Fibroblast of skin of right biceps (primary cell): Measurements from ENCODE around the gene CCDC187.
A peak's percentile ranks its signal among the peaks of the same experiment; 100 is the strongest.
"Not testable (repeated sequence)": the region's sequence is repeated elsewhere in the genome, so short reads cannot be mapped to it uniquely, and the experiment has no call there.

ENCODE experiments used
- DNase-seq: peaks from one replicate; pipeline ENCODE4 v3.0.0-alpha.2; 2013

CCDC187 gene

GRCh38 chr9:136283291-136284235 lies 20.3 kb downstream of the CCDC187 start:
- DNase-seq: peak; percentile 51

DNA sequence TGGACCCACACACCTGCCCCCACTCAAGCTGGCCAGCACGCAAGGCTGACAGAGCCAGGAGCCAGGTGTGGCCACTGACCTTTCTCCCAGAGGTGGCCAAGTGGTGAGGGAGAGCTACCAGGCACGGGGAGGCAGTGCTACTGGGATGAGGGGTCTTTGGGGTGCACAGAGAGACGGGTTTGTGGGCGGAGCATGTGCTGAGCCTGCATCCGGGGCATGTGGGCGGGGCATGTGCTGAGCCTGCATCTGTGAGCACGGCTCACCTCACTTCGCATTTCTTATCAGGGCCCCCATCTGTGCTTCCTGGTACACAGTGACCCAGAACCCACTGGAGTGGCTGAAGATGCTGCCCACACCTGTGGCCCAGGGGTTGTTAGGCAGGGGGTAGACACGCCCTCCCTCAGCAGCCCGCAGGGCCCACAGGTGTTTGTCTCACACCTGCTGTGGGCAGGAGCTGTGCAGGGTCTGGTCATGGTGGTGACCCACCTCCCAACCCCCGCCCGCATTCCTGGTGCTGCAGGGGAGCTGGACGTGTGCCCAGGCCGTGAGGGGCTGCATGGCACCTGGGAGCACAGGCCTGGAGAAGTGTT lies 21.5 kb downstream of the CCDC187 start:
- no peak for DNase-seq

DNA sequence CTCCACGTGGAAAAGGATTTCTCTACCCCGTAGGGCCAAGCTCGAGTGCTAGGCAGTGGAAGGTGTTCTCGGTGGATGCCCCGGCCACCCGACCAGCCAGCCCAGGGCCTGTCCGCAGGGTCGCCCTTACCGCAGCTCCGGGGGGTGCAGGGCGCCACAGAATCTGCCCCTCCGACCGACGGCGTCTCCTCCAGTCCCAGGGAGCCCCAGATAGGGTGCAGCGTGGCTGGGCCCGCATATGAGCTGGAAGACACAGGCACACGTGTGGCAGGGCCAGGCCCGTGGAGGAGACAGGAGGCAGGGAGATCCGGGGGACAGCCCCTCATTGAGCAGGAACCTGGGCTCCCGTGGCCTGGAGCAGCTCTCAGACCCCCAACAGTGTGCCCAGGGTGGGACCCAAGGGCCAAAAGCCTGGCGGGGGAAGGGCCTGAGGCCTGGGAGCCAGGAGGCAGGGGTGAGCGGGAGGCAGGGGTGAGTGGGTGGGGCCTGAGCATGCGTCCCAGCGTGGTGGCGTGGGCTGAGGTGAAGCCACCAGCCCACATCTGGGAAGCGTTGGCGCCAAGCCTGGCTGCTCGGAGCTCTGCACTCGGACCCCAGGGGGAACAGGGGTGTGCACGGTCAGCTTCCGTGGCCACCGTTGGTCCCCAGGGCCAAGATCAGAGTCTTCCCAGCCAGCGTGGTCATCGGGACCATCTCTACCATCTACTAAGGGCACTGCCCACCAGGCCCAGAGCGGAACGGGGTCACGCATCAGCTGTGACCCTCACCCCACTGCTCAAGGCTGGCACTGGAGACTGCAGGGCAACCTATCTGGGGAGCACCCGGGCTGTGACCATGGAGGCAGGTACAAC lies 22.2 kb downstream of the CCDC187 start:
- no peak for DNase-seq

GRCh38 chr9:136280535-136281315 lies 23.2 kb downstream of the CCDC187 start:
- DNase-seq: no peak

- no peak for DNase-seq
These were observed 24.4 kb downstream of the CCDC187 start for GRCh38 chr9:136279471-136279870.

- DNase-seq: no peak
These were observed 25.0 kb downstream of the CCDC187 start for GRCh38 chr9:136278894-136279293.

GRCh38 chr9:136278221-136278620 lies 25.7 kb downstream of the CCDC187 start:
- DNase-seq: no peak

DNA sequence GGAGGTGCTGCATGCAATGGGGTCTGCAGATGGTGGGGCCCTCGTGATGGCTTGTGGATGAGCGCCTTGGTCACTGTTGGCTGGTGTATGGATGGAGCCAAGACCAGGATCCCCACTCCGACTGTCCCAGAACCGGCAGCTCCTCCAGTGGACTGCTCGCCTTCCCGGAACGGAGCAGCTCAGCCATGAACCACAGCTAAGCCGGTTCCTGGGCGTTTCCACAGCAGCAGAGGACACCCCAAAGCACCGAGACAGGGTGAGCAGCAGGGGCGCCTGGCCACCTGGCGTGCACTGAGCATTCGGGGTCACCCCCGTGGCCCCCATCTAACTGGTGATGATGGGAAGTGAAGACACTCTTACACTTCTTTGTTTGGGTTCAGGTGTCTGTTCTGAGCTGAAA lies 26.1 kb downstream of the CCDC187 start:
- no peak for DNase-seq

DNA sequence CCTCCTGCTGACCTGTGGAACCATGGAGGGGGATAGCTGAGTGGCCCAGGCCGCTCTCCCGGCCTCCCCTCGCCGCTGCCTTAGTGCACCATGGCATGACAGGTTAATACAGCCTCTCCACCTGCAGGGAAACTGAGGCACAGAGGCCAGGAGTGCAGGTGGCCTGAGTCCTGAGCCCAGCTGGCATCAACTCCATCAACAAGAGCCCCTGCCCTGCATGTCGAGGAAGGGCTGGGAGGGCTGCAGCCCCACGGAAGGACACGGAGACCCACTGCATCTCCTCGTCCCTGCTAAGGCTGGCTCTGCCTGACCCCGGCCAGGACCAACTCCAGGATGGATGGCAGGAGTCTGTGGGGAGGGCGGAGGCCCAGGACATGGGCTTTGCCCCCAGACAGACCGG lies 27.2 kb downstream of the CCDC187 start:
- no peak for DNase-seq

DNA sequence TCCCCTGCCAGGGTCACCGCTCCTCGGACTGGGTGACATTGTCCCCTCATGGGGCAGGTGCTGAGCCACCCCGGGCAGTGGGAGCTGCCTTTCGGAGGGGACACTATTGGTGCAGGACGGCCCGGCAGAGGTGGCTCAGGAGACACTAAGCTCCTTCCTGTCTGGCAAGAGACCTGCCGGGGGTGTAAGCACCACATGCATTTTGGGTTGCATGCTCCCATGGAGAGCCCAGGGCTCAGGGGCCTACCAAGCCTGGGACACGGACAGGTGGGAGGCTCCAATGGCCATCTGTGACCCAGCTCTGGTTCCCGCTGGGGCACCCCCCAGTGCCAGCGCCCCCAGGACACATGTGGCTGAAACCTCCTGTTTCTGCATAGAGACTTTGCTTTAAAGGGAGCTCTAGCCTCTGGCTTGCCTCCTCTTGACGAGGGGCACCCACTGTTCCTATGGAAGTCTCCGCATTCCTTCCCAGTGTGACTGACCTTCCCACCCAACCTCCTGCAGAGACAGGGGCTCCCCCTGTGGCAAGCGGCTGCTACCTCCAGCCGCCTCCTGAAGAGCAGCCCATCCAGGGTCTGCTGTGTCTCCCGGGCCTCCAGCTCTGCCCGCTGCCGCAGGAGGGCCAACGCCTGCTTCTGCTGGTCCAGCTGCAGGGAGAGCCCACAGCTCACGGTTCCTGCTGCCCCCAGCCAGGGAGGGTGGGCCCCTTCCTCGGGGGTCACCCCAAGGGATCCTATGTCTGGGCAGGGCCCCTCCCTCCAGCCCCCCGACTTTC lies 28.1 kb downstream of the CCDC187 start:
- DNase-seq: no peak

- DNase-seq: no peak
These were observed 28.9 kb downstream of the CCDC187 start for GRCh38 chr9:136274786-136275654.

GRCh38 chr9:136273921-136274785 lies 29.7 kb downstream of the CCDC187 start:
- DNase-seq: no peak

DNA sequence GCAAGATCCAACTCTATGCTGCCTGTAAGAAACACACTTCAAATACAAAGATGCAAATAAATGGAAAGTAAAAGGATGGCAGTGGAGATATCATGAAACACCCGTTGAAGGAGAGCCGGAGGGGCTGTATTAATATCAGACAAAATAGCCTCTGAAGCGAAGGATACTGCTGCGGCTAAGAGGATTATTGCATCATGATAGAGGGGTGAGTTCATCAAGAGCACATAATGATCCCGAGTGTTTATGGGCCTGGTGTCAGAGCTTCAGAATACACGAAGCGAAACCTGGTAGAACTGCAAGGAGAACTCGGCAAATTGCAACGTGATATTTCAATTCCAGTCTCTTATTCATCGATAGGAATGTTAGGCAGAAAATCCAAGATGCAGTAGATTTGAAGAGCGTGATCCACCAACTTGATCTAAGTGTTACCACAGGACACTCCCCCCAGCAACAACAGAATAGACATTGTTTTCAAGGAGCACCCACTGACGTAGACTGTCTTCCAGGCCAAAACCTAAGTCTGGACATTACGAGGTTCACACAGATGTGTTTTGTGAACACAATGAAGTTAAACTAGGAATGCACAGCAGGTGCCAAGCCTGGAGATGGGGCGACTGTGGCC lies 30.5 kb downstream of the CCDC187 start:
- DNase-seq: no peak

DNA sequence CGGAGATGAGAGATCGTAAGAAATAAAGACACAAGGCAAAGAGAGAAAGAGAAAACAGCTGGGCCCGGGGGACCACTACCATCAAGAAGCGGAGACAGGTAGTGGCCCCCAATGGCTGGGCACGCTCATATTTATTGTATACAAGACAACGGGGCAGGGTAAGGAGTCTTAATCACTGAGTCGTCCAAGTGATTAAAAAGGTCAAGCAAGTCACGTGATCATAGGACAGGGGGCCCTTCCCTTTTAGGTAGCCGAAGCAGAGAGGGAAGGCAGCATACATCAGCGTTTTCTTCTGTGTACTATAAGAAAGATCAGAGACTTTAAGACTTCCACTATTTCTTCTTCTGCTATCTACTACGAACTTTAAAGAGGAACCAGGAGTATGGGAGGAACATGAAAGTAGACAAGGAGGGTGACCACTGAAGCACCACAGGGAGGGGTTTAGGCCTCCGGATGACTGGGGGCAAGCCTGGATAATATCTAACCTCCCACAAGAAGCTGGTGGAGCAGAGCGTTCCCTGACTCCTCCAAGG lies 33.7 kb downstream of the CCDC187 start:
- DNase-seq: no peak

GRCh38 chr9:136268735-136269134 lies 35.2 kb downstream of the CCDC187 start:
- no peak for DNase-seq

DNA sequence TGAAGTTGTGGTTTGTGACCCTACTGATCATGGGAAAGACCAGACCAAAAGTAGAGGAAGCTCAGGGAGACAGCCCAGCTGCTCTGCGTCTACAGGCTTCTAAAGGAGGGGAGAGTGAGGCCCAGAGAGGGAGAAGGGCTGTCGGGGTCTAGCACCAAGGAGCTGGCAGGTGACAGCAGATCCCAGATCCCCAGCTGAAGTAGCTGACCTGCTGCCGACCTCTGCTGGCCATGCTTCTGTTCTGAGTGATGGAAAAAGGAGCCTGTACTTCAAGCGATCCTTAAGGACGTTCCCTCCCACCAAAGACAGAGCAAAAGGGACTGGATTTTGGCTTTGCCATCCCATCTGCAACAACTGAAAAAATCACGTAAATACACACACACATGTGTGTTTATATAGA lies 35.6 kb downstream of the CCDC187 start:
- DNase-seq: no peak

- DNase-seq: peak; percentile 79
These were observed 36.4 kb downstream of the CCDC187 start for GRCh38 chr9:136267261-136268111.

DNA sequence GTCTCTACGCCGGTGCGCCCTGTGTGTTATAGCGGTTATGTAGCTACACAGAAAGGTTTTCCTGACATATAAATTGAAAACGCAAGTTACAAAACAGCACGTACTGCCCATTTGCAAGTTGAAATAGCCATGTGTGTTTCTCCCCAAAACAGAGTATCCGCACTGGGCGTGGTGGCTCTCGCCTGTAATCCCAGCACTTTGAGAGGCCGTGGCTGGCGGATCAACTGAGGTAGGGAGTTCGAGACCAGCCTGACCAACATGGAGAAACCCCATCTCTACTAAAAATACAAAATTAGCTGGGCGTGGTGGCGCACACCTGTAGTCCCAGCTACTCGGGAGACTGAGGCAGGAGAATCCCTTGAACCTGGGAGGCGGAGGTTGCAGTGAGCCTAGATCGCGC lies 37.3 kb downstream of the CCDC187 start:
- not testable (repeated sequence) for DNase-seq
